NCI-H2107 treated with DMSO at 0.1 percent for 48 hours (cell line): ENCODE results near the gene ARL5C.

Experiments
- DNase-seq: peaks from one replicate; lab custom pipeline; 2025; ENCODE audit not compliant: unreplicated experiment; lab: John Stamatoyannopoulos, UW

ARL5C gene

DNA sequence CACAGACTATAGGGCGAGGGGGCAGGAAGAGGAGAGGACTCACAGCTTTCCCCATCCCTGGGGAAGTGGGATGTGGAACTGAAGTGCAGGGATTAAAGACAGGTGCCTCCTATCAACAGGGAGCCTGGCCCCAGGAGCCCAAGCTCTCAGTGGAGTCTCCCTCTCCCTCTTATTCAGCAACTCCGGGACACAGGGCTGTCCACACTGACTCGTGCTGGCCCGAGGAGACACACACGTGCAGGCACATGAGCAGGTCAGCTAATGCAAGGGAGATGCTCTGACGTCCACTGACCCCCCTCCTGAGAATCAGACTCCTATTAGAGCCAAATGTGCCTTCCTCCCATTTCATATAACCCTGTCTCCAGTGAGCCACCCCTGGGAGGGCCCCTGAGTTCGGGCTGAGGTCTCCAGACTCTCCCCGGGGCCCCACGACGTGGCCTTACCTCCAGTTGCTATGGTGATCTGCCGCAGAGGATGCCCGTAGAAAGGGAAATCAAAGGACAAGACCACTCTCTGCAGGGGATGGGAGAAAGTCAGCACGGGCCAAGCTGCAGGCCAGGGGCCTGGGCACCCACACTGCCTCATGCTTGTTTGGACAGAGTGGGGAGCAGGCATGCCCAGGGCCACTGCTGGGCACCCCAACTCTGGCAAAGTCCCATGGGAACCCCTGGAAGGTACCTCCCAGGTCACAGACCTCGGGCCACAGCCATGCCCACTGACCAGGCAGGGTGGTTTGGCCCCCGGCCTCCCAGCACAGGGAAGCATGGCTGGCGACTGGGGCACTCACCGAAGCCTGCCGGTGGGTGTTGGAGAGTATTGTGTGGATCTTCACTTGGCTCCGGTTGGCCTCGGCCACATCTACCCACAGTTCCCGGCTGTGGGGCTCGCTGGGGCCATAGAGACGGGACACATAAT lies 57.2 kb downstream of the ARL5C start:
- no peak for DNase-seq

DNA sequence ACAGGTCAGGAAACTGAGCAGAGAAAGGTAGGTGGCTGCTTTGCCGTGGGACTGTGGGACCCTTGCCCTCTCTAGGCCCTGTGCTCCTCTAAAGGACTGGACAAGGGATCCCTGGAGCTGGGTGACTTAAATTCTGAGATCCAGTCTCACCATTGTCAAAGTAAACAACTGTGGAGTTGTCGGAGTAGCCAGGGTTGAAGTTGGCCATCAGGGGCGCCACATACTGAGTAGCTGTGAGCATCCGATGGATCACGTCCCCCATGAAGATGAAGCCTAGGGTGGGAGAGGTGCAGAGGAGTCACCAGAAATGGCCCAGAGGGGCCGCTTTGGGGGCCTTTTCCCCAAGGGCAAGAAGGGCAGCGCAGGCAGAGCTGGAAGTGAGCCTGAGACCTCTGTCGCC lies 58.0 kb downstream of the ARL5C start:
- DNase-seq, result no peak

DNA sequence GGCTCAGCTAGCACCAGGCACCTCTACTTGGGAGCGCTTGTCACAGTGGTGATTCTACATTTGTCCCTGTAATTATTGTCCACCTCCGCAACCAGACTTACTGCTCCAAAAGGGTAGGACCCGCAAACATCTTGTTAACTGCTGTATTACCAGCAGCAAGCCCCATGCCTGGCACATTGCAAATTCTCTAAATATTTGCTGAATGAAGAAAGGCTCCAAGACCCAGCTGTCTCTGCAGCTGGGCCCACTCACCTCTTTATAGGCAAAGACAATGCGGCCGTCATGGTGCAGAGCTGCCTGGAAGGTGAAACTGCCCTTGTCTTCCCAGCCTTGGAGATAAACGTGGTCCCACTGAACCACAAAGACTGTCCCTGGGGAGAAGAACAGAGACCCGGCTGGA lies 58.8 kb downstream of the ARL5C start:
- no peak for DNase-seq
